ENCODE results near the gene CFAP58. TPM values are rescaled to one million over a fixed set of nuclear protein-coding genes. Genes with fewer than 3 reads are reported as not detected.

CFAP58 gene, protein sequence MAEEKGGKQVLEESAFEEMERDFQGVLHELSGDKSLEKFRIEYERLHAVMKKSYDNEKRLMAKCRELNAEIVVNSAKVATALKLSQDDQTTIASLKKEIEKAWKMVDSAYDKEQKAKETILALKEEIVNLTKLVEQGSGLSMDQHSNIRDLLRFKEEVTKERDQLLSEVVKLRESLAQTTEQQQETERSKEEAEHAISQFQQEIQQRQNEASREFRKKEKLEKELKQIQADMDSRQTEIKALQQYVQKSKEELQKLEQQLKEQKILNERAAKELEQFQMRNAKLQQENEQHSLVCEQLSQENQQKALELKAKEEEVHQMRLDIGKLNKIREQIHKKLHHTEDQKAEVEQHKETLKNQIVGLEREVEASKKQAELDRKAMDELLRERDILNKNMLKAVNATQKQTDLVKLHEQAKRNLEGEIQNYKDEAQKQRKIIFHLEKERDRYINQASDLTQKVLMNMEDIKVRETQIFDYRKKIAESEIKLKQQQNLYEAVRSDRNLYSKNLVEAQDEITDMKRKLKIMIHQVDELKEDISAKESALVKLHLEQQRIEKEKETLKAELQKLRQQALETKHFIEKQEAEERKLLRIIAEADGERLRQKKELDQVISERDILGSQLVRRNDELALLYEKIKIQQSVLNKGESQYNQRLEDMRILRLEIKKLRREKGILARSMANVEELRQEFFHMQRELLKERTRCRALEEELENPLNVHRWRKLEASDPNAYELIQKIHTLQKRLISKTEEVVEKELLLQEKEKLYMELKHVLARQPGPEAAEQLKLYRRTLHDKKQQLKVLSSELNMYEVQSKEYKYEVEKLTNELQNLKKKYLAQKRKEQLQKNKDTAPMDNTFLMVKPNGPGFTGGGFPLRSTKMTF
- polyA plus RNA-seq = 0.27 TPM
- long read RNA-seq, donor 1 = 0 reads
- long read RNA-seq, donor 2 = 0 reads
- long read RNA-seq, donor 3 = 0 reads
- long read RNA-seq, donor 4 = 0 reads
- long read RNA-seq, donor 5 = 0 reads
- long read RNA-seq, donor 6 = 0 reads
- long read RNA-seq, donor 7 = 0 reads
- long read RNA-seq, donor 8 = 0 reads
- long read RNA-seq, donor 9 = 0 reads
- long read RNA-seq, donor 10 = 0 reads
- long read RNA-seq, donor 11 = 0 reads

DNA sequence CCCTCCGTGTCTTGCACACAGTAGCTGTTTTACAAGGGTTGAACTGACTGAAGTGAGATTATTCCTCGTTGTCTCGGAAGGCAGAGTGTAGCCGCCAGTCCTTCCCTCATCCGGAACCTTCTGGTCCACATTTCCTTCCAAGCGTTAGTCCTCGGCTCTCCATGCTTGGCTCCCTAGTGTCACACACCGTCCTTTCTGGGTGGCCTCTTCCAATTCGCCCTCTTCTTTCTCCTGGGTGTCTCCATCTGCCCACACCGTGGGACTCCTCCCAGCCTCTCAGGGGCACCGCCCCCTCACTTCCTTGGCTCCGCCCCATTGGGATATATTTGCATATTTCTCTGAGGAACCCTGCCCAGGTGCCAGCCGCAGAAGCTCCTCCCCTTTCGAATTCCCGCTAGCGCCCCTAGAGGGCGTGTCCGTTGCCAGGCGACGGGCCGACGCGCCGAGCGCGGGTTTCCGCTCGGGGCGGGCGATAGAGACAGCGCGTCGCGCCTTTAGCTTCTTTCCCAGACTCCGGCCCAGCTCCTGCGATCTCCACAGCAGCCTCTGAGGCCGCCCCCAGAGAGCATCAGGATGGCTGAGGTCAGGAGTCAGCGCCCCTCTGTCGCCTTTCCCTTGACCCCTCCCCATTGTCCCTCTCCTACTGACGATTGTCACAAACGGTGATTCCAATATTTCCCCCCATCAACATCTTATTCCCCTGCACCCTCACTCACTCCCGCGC, at the start of gene CFAP58:
CFAP58 (plus strand) TSS at position 509 of the 724 bp plus-strand sequence; CDS start at position 574, 65 bp downstream.
- Histone ChIP-seq H3K27ac (ENCODE audit: low read length) (no peak within 1 kb of the TSS), H3K36me3 (ENCODE audit: control insufficient read depth, insufficient read depth, low read length) (no peaks in the 10 kb centered on the region), H3K27me3 (ENCODE audit: control insufficient read depth, insufficient read depth, low read length) (peaks cover 17% of the 10 kb centered on the region), H3K9me3 (ENCODE audit: control insufficient read depth, low read depth, low read length) (no peaks in the 10 kb centered on the region), H3K4me1 (ENCODE audit: control insufficient read depth, insufficient read depth, low read length) (peaks cover 12% of the 10 kb centered on the region), H3K4me3 (ENCODE audit: low read length) (peak within 1 kb of the TSS; percentile 32)
- DNase-seq = peak; percentile 91 to 95
- WGBS (ENCODE audit: insufficient coverage, low lambda C conversion rate) = no CpG with 5 or more reads among the region's 43 CpGs

DNA sequence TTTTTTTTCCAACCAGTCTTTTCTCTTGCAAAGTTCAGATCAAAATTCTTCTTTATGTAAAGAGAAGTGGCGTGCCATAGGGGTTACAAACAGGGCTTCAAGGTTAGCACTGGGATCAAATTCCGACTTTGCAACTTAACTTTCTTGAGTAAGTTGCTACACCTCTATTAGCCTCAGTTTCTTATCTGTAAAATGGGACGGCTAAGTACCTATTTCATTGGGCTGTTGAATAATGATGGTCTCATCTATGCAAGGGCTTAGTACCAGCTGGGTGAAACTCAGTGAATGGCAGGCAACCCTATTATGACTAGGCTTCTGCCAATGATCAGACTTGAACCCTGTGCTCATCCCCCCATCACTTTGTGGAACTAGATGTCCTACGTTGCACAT, 49.3 kb upstream of the CFAP58 start:
- Histone ChIP-seq H3K27me3 (ENCODE audit: control insufficient read depth, insufficient read depth, low read length) (no peaks in the 10 kb centered on the region), H3K4me3 (ENCODE audit: low read length) (no peak overlapping the region), H3K9me3 (ENCODE audit: control insufficient read depth, low read depth, low read length) (no peaks in the 10 kb centered on the region), H3K27ac (ENCODE audit: low read length) (no peak overlapping the region), H3K4me1 (ENCODE audit: control insufficient read depth, insufficient read depth, low read length) (peaks cover 4% of the 10 kb centered on the region), H3K36me3 (ENCODE audit: control insufficient read depth, insufficient read depth, low read length) (no peaks in the 10 kb centered on the region)
- DNase-seq = no peak
- WGBS (ENCODE audit: insufficient coverage, low lambda C conversion rate) = 60% methylated on average over 1 of the region's 4 CpGs

DNA sequence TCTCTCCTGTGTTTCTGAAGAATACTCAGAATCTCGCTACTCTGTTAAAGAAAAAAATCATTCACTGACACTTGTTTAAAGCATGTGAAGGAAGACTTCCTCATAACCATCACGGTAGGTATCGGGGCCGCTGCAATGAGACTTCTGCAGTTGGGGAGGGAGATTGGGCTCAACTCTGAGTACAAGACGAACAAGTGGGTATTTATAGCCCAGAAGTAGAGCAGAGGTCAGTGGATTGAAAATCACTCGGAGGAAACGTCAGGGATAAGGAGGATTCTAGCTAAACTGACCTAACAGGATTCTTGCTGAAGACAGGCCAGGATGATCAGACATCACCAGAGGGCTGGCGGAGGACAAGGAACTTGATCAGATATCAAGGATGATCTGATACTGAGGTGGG, 48.7 kb upstream of the CFAP58 start:
- 50% methylated on average over 2 of the region's 8 CpGs for WGBS (ENCODE audit: insufficient coverage, low lambda C conversion rate)
- Histone ChIP-seq H3K27ac (ENCODE audit: low read length) (no peak overlapping the region), H3K36me3 (ENCODE audit: control insufficient read depth, insufficient read depth, low read length) (no peaks in the 10 kb centered on the region), H3K27me3 (ENCODE audit: control insufficient read depth, insufficient read depth, low read length) (no peaks in the 10 kb centered on the region), H3K4me3 (ENCODE audit: low read length) (no peak overlapping the region), H3K4me1 (ENCODE audit: control insufficient read depth, insufficient read depth, low read length) (peaks cover 4% of the 10 kb centered on the region), H3K9me3 (ENCODE audit: control insufficient read depth, low read depth, low read length) (no peaks in the 10 kb centered on the region)
- DNase-seq = no peak

DNA sequence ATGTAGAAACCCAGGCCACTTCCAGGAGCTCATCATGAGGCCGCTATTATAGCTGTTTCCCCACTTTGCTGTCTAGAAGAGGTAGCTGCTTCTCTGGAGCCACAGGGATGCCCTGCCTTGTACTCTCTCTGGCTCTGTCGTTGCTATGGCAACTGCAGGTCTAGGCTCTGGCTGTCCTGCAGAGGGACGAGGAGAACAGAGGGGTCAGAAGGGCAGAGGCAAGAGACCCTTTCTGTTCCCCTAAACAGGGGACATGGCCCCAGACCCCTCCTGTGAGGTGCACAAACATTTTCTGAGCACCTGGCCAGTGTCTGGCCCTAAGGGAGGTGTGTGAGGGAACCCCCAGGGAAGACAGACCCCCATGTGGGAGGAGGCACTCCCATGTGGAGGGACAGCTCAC, 46.7 kb upstream of the CFAP58 start:
- peaks cover 4% of the 10 kb centered on the region for H3K36me3 ChIP-seq (ENCODE audit: control insufficient read depth, insufficient read depth, low read length)
- no peaks in the 10 kb centered on the region for H3K27me3 ChIP-seq (ENCODE audit: control insufficient read depth, insufficient read depth, low read length)
- H3K4me1 ChIP-seq (ENCODE audit: control insufficient read depth, insufficient read depth, low read length) = no peaks in the 10 kb centered on the region
- WGBS (ENCODE audit: insufficient coverage, low lambda C conversion rate) = no CpG with 5 or more reads among the region's 3 CpGs
- no peak overlapping the region for H3K4me3 ChIP-seq (ENCODE audit: low read length)
- no peak overlapping the region for H3K27ac ChIP-seq (ENCODE audit: low read length)
- no peaks in the 10 kb centered on the region for H3K9me3 ChIP-seq (ENCODE audit: control insufficient read depth, low read depth, low read length)
- no peak for DNase-seq

DNA sequence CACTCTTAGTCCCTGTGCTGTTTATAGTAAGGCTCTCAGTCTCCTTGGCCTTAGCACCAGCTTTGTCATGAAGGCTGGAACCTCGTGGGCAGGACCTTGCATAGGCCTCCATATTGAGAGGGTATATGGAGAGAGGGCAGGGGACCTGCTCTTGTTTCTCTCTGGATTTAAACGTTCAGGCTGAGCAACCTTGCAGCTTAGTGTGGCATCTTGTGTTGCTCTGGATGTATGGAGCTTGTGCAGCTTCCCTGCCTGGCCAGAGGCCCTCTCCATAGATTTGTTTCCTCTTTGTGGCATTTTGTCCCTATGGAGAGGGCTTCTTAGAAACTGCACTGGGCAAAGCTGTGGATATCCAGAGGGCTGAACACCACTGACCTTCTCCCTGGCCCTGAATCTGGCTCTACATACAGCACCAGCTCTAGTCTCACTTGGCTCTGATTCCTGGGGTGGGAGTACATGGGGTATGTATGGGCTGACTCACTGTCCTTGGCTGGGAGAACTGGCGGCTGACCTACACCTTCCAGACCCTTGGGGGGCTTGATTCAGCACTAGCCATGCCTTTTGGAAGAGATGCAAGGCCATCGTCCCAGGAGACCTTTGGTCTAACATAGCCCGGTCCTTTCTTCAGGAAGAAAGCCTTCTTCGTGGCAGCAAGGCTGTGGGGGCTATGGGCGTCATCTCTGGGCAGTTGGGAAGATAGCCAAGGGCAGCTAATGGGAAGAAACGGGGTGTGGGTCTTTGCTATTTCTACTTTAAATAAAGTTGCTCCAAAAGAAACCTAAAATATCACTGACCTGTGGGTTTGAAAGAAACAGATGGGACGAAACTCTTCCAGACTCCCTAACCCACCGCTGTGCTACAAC, 45.8 kb upstream of the CFAP58 start:
- no peak overlapping the region for H3K27ac ChIP-seq (ENCODE audit: low read length)
- no peaks in the 10 kb centered on the region for H3K9me3 ChIP-seq (ENCODE audit: control insufficient read depth, low read depth, low read length)
- no peak overlapping the region for H3K4me3 ChIP-seq (ENCODE audit: low read length)
- H3K36me3 ChIP-seq (ENCODE audit: control insufficient read depth, insufficient read depth, low read length) = peaks cover 6% of the 10 kb centered on the region
- H3K4me1 ChIP-seq (ENCODE audit: control insufficient read depth, insufficient read depth, low read length) = no peaks in the 10 kb centered on the region
- H3K27me3 ChIP-seq (ENCODE audit: control insufficient read depth, insufficient read depth, low read length) = no peaks in the 10 kb centered on the region
- WGBS (ENCODE audit: insufficient coverage, low lambda C conversion rate) = no CpG with 5 or more reads among the region's 10 CpGs
- DNase-seq = no peak

DNA sequence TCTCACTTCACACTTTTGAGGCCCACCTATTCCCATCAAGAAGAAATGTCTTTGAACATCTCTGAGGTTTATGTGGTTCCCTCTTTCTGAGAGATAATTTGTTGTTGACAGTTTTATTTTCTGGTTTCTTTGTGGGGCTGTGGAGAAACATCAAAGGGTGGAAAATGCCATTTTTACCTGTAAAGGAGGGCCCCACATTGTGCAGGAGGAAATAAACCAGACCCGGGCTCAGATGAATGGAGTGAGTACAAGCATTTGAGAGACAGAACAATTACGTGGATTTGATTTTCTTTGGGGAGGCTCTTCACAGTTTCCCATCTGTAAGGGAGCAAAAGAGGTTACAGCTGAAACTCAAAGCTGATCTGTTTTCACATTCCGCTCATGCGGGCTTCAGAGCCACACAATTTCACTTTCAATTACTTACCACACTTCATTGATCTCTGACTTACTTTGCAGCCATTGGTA, 45.2 kb upstream of the CFAP58 start:
- Histone ChIP-seq H3K4me3 (ENCODE audit: low read length) (no peak overlapping the region), H3K27me3 (ENCODE audit: control insufficient read depth, insufficient read depth, low read length) (no peaks in the 10 kb centered on the region), H3K36me3 (ENCODE audit: control insufficient read depth, insufficient read depth, low read length) (peaks cover 13% of the 10 kb centered on the region), H3K4me1 (ENCODE audit: control insufficient read depth, insufficient read depth, low read length) (no peaks in the 10 kb centered on the region), H3K9me3 (ENCODE audit: control insufficient read depth, low read depth, low read length) (no peaks in the 10 kb centered on the region), H3K27ac (ENCODE audit: low read length) (no peak overlapping the region)
- WGBS (ENCODE audit: insufficient coverage, low lambda C conversion rate) = no CpG with 5 or more reads among the region's 4 CpGs
- no peak for DNase-seq

DNA sequence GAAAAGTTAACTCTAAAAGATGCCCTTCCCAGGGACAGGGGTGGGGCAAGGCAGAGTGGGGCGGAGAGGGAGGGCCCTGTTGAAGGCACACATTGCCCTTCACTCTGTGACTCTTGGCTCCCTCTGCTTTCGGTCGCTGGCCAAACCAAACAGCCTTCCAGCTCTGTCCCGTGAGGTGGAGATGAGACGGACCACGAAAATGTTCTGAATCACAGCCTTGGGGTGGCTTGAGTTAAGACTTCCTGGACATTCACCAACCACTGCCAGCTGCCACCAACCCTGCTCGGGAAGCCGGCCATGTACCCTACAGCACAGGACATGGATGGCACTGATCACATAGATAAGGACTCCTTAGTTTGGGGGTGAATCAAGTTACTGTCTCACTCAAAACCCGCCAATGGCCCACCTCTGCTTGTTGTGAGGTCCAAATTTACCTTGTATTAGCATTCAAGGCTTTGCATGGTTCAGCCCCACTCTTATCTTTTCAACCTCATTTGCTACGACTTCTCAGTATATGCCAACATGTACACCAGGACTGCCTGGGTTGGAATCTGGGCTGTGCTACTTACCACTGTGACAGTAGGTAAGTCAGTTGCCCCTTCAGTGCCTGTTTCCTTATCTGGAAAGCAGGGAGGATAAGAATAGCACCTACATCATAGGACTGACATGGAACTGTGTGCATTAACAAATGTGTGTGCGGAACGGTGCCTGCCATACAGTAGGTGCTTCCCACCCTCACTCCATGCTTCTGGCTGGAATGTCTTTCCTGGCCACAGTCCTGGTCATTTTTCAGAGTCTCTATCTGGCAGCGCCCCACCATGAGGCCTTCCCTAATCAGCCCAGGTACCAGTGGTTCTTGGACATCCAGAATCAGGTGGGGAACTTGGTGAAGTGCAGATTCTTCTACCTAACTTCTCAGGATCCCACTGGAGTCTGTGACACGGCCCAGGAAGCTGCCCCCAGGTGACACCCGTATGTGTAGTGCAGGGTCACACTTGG, 43.4 kb upstream of the CFAP58 start:
- Histone ChIP-seq H3K27ac (ENCODE audit: low read length) (no peak overlapping the region), H3K4me3 (ENCODE audit: low read length) (no peak overlapping the region), H3K36me3 (ENCODE audit: control insufficient read depth, insufficient read depth, low read length) (peaks cover 30% of the 10 kb centered on the region), H3K4me1 (ENCODE audit: control insufficient read depth, insufficient read depth, low read length) (no peaks in the 10 kb centered on the region), H3K9me3 (ENCODE audit: control insufficient read depth, low read depth, low read length) (no peaks in the 10 kb centered on the region), H3K27me3 (ENCODE audit: control insufficient read depth, insufficient read depth, low read length) (no peaks in the 10 kb centered on the region)
- 100% methylated on average over 1 of the region's 15 CpGs for WGBS (ENCODE audit: insufficient coverage, low lambda C conversion rate)
- DNase-seq = no peak

DNA sequence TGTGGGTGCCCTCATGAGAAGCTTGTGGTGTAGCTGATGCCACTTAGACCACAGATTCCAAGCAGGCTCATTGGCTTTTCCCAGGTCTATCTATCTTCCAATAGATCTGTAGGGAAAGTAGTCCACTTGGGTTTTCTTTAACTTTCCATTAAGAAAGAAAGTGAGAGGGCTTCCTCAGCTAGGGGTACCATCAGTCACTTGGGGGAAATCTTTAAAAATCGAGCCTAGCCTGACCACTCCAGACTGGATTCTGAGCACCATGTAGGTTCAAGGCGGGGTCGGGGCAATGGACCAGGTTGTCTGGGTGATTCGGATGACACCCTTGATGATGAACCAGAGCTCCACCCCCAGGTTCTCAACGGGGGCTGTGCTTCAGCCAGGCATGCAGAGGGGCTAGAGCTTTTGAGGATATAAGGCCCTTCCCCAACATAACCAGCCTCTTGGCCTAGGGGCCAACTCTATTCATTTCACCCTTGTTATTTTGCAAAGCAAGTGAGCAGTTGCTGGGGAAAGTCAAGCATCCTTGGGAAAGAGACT, 42.4 kb upstream of the CFAP58 start:
- no peaks in the 10 kb centered on the region for H3K27me3 ChIP-seq (ENCODE audit: control insufficient read depth, insufficient read depth, low read length)
- WGBS (ENCODE audit: insufficient coverage, low lambda C conversion rate) = no CpG with 5 or more reads among the region's 5 CpGs
- H3K36me3 ChIP-seq (ENCODE audit: control insufficient read depth, insufficient read depth, low read length) = peaks cover 37% of the 10 kb centered on the region
- no peaks in the 10 kb centered on the region for H3K9me3 ChIP-seq (ENCODE audit: control insufficient read depth, low read depth, low read length)
- no peak for DNase-seq
- no peak overlapping the region for H3K4me3 ChIP-seq (ENCODE audit: low read length)
- H3K27ac ChIP-seq (ENCODE audit: low read length) = no peak overlapping the region
- no peaks in the 10 kb centered on the region for H3K4me1 ChIP-seq (ENCODE audit: control insufficient read depth, insufficient read depth, low read length)

All from large intestine (tissue), 12 donors.